Natural killer cell treated with Interleukin-12 subunit alpha and Interleukin-12 subunit beta and Interleukin-15 and Interleukin-18, amount 100 ng/mL, for 72 hours (primary cell): ENCODE data around the gene SREK1. TPM values are rescaled to one million over a fixed set of nuclear protein-coding genes. Genes with fewer than 3 reads are reported as not detected.
"Not testable (repeated sequence)": the region's sequence is repeated elsewhere in the genome, so short reads cannot be mapped to it uniquely, and the experiment has no call there.

Experiments used
- ATAC-seq, 2 donors: fragments of 150-1000 bp; cut with Tn5 transposase in 1 of 2; sonication (Bioruptor Pico), chemical (Tn5 transposase) in 1 of 2; 2 replicates each; pipeline ENCODE4 v1.10.0; 2021
- DNase-seq: peaks from one replicate; pipeline ENCODE4 v3.0.0; 2022; ENCODE audit warnings: low spot score
- H3K27ac Mint-ChIP-seq, 2 donors: 1 replicate in 1 of 2; 2 replicates in 1 of 2; pipeline ENCODE4 v1.8.0; 2022; ENCODE audit warnings: mixed read lengths in 2 of 2, mild to moderate bottlenecking in 1 of 2, moderate library complexity in 1 of 2
- H3K27me3 Mint-ChIP-seq, 2 donors: 1 replicate in 1 of 2; 2 replicates in 1 of 2; pipeline ENCODE4 v1.8.0; 2022; ENCODE audit warnings: mixed read lengths in 2 of 2
- H3K36me3 Mint-ChIP-seq: one replicate; pipeline ENCODE4 v1.8.0; 2022; ENCODE audit warnings: mixed read lengths
- H3K4me1 Mint-ChIP-seq, 2 donors: 1 replicate in 1 of 2; 2 replicates in 1 of 2; pipeline ENCODE4 v1.8.0; 2022; ENCODE audit warnings: low read depth in 2 of 2, mixed read lengths in 2 of 2, mild to moderate bottlenecking in 1 of 2
- H3K4me3 Mint-ChIP-seq: one replicate; pipeline ENCODE4 v1.8.0; 2022; ENCODE audit warnings: mixed read lengths
- H3K9me3 Mint-ChIP-seq: 2 replicates; pipeline ENCODE4 v1.8.0; 2022; ENCODE audit warnings: mixed read lengths
- total RNA-seq, 2 donors: library from RNA; stranded (reverse); gene quantifications; one replicate each; pipeline ENCODE4 v1.2.3, GENCODE V29; 2022

Gene SREK1, protein sequence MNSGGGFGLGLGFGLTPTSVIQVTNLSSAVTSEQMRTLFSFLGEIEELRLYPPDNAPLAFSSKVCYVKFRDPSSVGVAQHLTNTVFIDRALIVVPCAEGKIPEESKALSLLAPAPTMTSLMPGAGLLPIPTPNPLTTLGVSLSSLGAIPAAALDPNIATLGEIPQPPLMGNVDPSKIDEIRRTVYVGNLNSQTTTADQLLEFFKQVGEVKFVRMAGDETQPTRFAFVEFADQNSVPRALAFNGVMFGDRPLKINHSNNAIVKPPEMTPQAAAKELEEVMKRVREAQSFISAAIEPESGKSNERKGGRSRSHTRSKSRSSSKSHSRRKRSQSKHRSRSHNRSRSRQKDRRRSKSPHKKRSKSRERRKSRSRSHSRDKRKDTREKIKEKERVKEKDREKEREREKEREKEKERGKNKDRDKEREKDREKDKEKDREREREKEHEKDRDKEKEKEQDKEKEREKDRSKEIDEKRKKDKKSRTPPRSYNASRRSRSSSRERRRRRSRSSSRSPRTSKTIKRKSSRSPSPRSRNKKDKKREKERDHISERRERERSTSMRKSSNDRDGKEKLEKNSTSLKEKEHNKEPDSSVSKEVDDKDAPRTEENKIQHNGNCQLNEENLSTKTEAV
- total RNA-seq: 10 to 100 TPM; 74.0 to 92.2 TPM

DNA sequence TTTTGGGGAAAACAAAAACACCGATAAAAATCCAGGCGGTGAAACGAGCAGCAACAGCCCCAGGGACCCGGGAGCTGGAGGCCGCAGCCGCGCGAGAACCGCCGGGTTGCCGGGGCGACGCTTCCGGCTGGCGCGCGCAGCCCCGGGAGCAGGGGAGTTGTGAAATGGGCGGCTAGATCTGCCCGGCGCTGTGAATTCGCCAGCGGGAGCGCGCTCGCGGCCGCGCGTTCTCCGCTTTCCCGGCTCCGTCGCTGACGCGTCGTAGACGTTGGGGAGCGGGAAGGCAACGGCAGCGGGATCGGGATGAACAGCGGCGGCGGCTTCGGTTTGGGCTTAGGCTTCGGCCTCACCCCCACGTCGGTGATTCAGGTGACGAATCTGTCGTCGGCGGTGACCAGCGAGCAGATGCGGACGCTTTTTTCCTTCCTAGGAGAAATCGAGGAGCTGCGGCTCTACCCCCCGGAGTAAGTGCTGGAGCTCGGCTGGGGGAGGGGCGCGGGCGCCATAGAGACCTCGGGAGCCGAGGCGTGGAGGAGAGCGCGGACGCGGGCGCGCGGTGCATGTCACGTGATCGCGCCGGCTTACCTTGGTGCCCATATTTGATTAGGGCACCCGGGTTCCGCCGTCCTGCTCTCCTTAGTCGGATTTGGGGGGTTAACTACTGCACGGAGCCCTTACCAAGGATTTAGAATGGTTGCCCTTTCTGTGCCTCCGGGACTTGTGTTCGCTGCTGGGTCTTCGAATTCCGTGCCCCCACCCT lies at the start of gene SREK1:
Gene SREK1, plus strand, starts transcription at position 227 of the 760 bp plus-strand sequence. Its CDS starts 77 bp downstream, at position 304.
- ATAC-seq (peak; percentile 94), DNase-seq (peak; percentile 88)
- peak within 1 kb of the TSS; percentile 99 for H3K27ac Mint-ChIP-seq
- H3K36me3 Mint-ChIP-seq: no peaks in the 10 kb centered on the region
- peak within 1 kb of the TSS; percentile 93 for H3K4me3 Mint-ChIP-seq
- no peaks in the 10 kb centered on the region for H3K9me3 Mint-ChIP-seq
- H3K4me1 Mint-ChIP-seq: peaks cover 12 to 19% of the 10 kb centered on the region in 2 donors
- H3K27me3 Mint-ChIP-seq: no peaks in the 10 kb centered on the region

DNA sequence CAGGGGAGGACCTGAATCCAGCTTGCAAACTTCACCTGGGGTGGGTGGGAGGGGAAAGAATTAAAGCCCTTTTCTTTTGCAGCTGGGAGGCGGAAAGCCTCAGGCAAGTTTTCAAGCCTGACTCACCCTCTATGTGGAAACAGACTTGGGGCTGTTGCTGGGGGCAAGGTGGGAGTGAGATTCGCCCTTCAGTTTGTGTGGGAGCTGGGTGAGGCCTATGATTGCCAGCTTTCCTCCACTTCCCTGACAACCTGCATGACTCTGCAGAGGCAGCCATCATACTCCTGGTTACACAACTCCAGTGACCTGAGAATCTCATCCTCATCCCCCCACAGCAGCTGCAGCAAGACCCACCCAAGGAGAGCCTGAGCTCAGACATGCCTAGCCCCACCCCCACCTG lies 43.2 kb upstream of the SREK1 start:
- H3K4me3 Mint-ChIP-seq: no peak overlapping the region
- H3K27me3 Mint-ChIP-seq: no peaks in the 10 kb centered on the region
- ATAC-seq (no peak), DNase-seq (no peak)
- H3K9me3 Mint-ChIP-seq: peaks cover 21% of the 10 kb centered on the region
- no peak overlapping the region for H3K27ac Mint-ChIP-seq
- H3K4me1 Mint-ChIP-seq: no peaks in the 10 kb centered on the region
- H3K36me3 Mint-ChIP-seq: peaks cover 41% of the 10 kb centered on the region

DNA sequence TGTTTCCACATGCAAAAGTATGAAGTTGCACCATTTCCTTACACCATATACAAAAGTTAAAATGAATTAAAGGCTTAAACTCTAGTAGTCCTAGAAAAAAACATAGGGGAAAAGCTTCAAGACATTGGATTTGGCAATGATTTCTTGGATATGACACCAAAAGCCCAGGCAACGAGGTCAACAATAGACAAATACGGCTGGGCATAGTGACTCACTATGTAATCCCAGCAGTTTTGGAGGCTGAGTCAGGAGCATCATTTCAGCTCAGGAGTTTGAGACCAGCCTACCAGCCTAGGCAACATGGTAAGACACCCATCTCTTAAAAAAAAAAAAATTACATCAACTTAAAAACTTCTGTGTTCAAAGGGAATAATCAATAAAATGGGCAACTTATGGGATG lies 30.9 kb upstream of the SREK1 start:
- Mint-ChIP-seq H3K4me1 (no peaks in the 10 kb centered on the region), H3K4me3 (no peak overlapping the region), H3K36me3 (peaks cover 31% of the 10 kb centered on the region), H3K9me3 (peaks cover 29% of the 10 kb centered on the region), H3K27me3 (no peaks in the 10 kb centered on the region), H3K27ac (no peak overlapping the region)
- ATAC-seq: no peak
- DNase-seq: no peak

DNA sequence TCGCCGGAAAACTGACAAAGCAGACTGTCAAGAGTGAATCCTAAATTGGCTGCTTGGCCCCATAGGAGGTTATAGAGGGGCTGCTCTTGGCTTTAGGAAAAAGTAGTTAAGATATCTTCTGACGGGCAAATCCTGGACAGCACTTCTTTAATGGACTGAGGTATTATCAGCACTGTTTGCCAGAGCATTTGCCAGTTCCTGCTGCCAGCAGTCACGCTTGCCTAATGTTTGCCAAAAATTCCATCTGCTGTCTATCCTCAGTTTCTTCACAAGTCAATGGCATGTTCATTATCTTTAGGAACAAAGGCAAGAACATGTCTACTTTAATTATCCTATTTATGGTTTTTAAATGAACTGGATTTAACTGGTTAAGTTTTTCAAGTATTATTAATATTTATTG lies 25.8 kb upstream of the SREK1 start:
- Mint-ChIP-seq H3K4me3 (no peak overlapping the region), H3K4me1 (no peaks in the 10 kb centered on the region), H3K36me3 (no peaks in the 10 kb centered on the region), H3K9me3 (peaks cover 4% of the 10 kb centered on the region), H3K27me3 (peaks cover 2 to 5% of the 10 kb centered on the region in 2 donors), H3K27ac (no peak overlapping the region)
- DNase-seq (no peak), ATAC-seq (no peak)

DNA sequence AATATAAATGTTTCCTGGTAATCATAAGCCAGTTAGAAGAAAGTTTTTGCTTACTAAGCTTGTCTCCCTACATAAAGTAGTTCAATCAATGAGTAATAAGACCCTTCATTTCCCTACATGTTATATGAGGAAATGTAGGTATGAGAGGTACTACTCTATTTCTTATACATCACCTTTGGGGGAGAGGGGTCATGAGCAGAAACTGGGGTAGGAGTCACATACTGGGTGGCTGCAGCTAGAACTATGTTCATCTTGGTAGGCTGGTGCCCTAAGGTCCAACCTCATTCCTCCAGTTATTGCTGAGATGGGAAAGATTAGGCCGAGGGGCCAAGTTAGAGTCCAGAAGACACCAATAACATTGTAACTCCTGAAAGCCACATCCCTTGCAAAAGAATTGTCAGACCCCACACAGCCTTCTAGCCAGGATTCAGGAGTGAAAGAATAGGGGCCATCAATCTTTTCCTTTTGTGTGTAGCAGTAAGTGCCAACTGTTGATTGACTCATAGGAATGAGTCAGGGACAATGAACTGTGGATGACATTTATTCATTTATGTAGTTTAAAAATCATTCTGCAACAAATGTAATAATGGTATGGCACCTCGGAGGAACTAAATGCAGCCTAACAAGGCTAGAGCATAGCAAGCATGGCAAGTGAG lies 21.6 kb upstream of the SREK1 start:
- Mint-ChIP-seq H3K27ac (no peak overlapping the region), H3K36me3 (no peaks in the 10 kb centered on the region), H3K27me3 (peaks cover 2 to 5% of the 10 kb centered on the region in 2 donors), H3K4me1 (no peaks in the 10 kb centered on the region), H3K4me3 (no peak overlapping the region), H3K9me3 (no peaks in the 10 kb centered on the region)
- ATAC-seq (no peak), DNase-seq (no peak)

DNA sequence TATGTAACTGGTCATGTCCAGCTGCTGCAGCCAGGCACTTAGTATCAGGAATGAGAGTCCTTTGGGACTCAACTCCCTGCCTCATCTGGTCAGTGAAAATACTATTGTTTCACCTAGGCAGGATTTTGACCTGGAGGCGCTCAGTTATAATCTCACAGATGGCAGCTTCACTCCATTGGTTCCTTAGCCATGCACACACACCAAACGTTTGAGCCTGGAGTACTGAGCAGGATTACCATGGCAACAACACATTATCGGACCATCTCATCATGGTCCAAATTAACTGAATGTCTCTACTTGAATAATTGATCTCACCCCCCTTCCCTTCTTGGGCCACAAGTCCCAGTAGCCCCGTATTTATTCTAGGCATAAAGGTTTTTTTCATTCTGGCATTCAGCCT lies 15.0 kb upstream of the SREK1 start:
- no peaks in the 10 kb centered on the region for H3K9me3 Mint-ChIP-seq
- H3K27me3 Mint-ChIP-seq: peaks cover 0 to 3% of the 10 kb centered on the region in 2 donors
- no peak for ATAC-seq
- no peaks in the 10 kb centered on the region for H3K4me1 Mint-ChIP-seq
- no peak overlapping the region for H3K27ac Mint-ChIP-seq
- H3K36me3 Mint-ChIP-seq: no peaks in the 10 kb centered on the region
- DNase-seq: no peak
- H3K4me3 Mint-ChIP-seq: no peak overlapping the region

DNA sequence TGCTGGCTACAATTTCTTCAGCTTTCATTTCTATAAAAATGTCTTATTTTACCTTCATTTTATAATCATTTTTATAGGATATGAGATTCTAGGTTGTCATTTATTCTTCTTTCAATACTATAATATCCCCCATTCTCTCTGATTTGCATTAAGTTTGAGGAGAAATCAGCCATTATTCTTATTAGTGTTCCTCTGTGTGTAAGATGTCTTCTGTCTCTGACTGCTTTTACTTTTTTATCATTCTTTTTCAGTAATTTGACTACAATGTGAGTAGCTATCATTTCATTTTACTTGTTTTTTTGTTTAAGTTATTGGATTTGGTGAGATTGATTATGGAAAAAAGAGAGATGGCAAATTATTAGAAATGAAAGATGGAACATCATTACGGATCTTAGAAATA lies 13.6 kb upstream of the SREK1 start:
- no peak for DNase-seq
- no peak for ATAC-seq
- Mint-ChIP-seq H3K4me1 (no peaks in the 10 kb centered on the region), H3K4me3 (no peak overlapping the region), H3K27ac (no peak overlapping the region), H3K36me3 (no peaks in the 10 kb centered on the region), H3K9me3 (no peaks in the 10 kb centered on the region), H3K27me3 (peaks cover 7% of the 10 kb centered on the region in 2 donors)

DNA sequence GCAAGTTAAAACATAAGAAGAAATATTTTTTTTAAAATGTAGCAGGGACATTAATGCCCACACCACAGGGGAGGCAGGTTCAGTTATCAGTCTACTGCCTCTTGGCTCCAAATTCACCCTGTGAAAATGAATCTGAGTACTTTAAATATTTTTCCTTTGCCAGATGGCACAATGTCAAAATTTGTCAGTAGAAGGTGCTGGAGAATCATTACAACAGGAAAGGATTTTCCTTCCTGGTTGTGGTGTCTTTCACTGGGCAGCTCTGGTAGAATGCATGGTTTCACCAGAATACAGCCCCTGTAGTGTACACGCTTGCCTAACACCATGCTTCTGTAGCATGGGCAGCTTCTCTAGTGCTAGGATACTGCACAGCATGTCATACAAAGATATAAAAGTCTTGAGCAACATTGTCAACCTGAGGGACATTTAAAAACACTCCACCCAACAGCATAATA lies 9.7 kb upstream of the SREK1 start:
- Mint-ChIP-seq H3K27ac (no peak overlapping the region), H3K27me3 (peaks cover 6 to 15% of the 10 kb centered on the region in 2 donors), H3K36me3 (no peaks in the 10 kb centered on the region), H3K4me1 (no peaks in the 10 kb centered on the region), H3K4me3 (no peak overlapping the region), H3K9me3 (no peaks in the 10 kb centered on the region)
- ATAC-seq (no peak), DNase-seq (no peak)

DNA sequence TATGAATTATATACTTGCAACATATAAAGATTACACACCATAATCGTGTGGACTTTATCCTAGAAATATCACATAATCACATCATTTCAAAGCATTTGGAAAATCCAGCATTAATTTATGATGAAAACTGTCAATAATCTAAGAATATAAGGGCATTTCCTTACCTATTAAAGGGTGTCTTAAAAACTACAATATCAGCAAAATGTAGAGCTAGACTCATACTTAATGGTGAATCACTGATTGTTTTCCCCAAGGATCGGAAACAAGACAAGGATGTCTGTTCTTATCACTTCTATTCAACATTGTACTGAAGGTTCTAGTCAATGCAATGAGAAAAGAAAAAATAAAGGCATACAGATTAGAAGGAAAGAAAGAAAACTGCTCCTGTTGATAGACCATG lies 8.0 kb upstream of the SREK1 start:
- Mint-ChIP-seq H3K27ac (no peak overlapping the region), H3K36me3 (no peaks in the 10 kb centered on the region), H3K4me1 (no peaks in the 10 kb centered on the region), H3K27me3 (peaks cover 4 to 15% of the 10 kb centered on the region in 2 donors), H3K4me3 (no peak overlapping the region), H3K9me3 (no peaks in the 10 kb centered on the region)
- ATAC-seq: no peak
- DNase-seq: no peak

DNA sequence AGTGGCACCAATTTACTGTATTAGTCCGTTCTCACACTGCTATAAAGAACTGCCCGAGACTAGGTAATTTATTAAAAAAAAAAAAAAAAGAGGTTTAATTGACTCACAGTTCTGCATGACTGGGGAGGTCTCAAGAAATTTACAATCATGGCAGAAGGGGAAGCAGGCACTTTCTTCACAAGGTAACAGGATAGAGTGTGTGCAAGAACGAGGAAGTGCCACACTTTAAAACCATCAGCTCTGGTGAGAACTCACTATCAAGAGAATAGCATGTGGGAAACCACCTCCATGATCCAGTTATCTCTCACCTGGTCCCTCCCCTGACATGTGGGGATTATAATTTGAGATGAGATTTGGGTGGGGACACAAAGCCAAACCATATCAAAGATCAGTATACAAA lies 7.2 kb upstream of the SREK1 start:
- H3K36me3 Mint-ChIP-seq, DNase-seq, H3K4me3 Mint-ChIP-seq, H3K9me3 Mint-ChIP-seq, ATAC-seq, H3K4me1 Mint-ChIP-seq, H3K27ac Mint-ChIP-seq: not testable (repeated sequence)
- H3K27me3 Mint-ChIP-seq: peaks cover 4 to 15% of the 10 kb centered on the region in 2 donors

DNA sequence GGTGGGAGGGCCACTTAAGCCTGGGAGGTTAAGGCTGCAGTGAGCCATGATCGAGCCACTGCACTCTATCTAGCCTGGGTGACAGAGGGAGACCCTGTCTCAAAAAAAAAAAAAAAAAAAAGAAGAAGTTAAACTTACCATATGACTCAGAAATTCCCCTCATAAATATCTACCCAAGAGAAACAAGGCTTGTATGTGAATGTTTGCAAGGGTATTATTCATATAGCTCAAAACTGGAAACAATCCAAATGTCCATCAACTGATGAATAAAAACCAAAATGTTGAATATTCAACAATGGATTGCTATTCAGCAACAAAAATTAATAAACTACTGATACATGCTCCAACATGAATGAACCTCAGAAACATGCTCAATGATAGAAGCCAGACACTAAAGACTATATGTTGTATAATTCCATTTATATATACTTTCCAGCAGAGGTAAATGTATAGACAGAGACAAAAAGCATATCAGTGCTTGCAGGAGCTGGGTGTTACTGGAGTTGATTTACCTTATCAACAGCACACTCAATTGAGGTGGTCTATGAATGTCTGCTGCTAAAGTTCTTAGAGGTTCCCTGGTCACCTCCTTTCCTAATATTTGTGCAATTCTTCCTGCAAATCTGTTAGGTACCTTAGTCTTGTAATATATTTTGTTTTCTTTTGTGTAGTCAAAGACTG lies 5.3 kb upstream of the SREK1 start:
- Mint-ChIP-seq H3K27ac (no peak overlapping the region), H3K4me1 (peaks cover 0 to 4% of the 10 kb centered on the region in 2 donors), H3K36me3 (no peaks in the 10 kb centered on the region), H3K9me3 (no peaks in the 10 kb centered on the region), H3K27me3 (peaks cover 4 to 15% of the 10 kb centered on the region in 2 donors), H3K4me3 (no peak overlapping the region)
- no peak for ATAC-seq
- no peak for DNase-seq

DNA sequence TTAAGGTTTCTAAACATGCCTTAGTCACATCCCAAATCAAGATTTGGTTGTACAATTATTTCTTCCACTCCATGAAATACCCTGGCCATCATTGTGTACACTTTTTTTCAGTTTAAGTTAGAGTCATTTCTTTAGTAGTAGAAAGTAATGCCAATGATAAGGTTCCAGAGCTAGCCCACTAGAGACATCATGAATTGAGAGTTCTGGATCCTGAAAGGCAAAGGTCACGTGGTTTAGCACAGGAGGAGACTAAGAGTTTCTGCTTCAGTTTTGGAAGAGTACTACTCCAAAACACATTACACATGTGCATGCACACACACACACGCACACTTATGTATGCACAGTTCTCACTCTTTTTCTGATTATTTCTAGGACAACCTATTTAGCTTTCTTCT lies 4.8 kb upstream of the SREK1 start:
- no peak overlapping the region for H3K4me3 Mint-ChIP-seq
- peaks cover 0 to 5% of the 10 kb centered on the region in 2 donors for H3K4me1 Mint-ChIP-seq
- H3K9me3 Mint-ChIP-seq: no peaks in the 10 kb centered on the region
- no peaks in the 10 kb centered on the region for H3K36me3 Mint-ChIP-seq
- DNase-seq: no peak
- no peak for ATAC-seq
- H3K27me3 Mint-ChIP-seq: peaks cover 4 to 15% of the 10 kb centered on the region in 2 donors
- no peak overlapping the region for H3K27ac Mint-ChIP-seq

DNA sequence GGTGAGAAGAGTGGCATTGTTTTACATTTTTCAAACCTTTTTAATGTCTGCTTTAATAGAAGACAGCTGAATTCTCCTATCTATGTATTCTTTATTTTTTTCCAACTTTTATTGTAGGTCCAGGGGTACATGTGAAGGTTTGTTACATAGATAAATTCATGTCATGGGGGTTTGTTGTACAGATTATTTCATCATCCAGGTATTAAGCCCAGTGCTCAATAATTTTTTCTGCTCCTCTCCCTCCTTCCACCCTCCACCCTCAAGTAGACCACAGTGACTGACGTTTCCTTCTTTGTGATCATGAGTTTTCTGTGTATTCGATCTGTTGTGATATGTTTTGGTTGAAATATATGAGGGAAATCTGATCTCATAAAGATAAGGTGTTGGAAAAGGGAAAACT lies 1.7 kb upstream of the SREK1 start:
- peak overlapping the region in 1 of 2 donors; percentile 18 for H3K27ac Mint-ChIP-seq
- no peak for DNase-seq
- peaks cover 12 to 14% of the 10 kb centered on the region in 2 donors for H3K4me1 Mint-ChIP-seq
- peak overlapping the region; percentile 0 for H3K4me3 Mint-ChIP-seq
- no peak for ATAC-seq
- no peaks in the 10 kb centered on the region for H3K36me3 Mint-ChIP-seq
- no peaks in the 10 kb centered on the region for H3K9me3 Mint-ChIP-seq
- H3K27me3 Mint-ChIP-seq: no peaks in the 10 kb centered on the region
